Activated T-cell treated with anti-CD3 and anti-CD28 coated beads, Interleukin-2, amount 50 U/mL, for 4 hours (primary cell): ENCODE data around the gene DRC7. TPM values are rescaled to one million over a fixed set of nuclear protein-coding genes. Genes with fewer than 3 reads are reported as not detected.

ENCODE experiments used
- ATAC-seq, 2 donors: fragments of 200-7000 bp; cut with Tn5 transposase; one replicate each; pipeline ENCODE4 v1.10.0; 2021
- DNase-seq: peaks from one replicate; pipeline ENCODE4 v3.0.0-alpha.2; 2020
- H3K27me3 Mint-ChIP-seq: one replicate; pipeline ENCODE4 v1.8.0; 2021; ENCODE audit warnings: low read depth, mixed read lengths
- H3K36me3 Mint-ChIP-seq: one replicate; pipeline ENCODE4 v1.8.0; 2022; ENCODE audit warnings: mixed read lengths; ENCODE audit not compliant: insufficient read depth
- H3K4me1 Mint-ChIP-seq: one replicate; pipeline ENCODE4 v1.8.0; 2021; ENCODE audit warnings: low read depth, mixed read lengths
- H3K4me3 Mint-ChIP-seq: one replicate; pipeline ENCODE4 v1.8.0; 2021; ENCODE audit warnings: mild to moderate bottlenecking, moderate library complexity, mixed read lengths
- H3K9me3 Mint-ChIP-seq: one replicate; pipeline ENCODE4 v1.8.0; 2021; ENCODE audit warnings: mixed read lengths
- total RNA-seq, 3 donors: library from RNA; stranded (reverse); gene quantifications; one replicate each; pipeline ENCODE4 v1.2.1, GENCODE V29; 2021

DRC7 gene
- total RNA-seq, 3 donors from 2014 or later, result not detected

- DNase-seq (no peak), ATAC-seq (no peak)
- Mint-ChIP-seq H3K36me3 (peaks cover 17% of the 10 kb centered on the region), H3K9me3 (no peaks in the 10 kb centered on the region), H3K4me1 (no peaks in the 10 kb centered on the region), H3K27me3 (no peaks in the 10 kb centered on the region), H3K4me3 (no peak overlapping the region)
Measured at GRCh38 chr16:57752581-57753447, 58.2 kb downstream of the DRC7 start.

- peaks cover 17% of the 10 kb centered on the region for H3K36me3 Mint-ChIP-seq
- no peak for ATAC-seq
- DNase-seq, result no peak
- no peaks in the 10 kb centered on the region for H3K4me1 Mint-ChIP-seq
- H3K9me3 Mint-ChIP-seq, result no peaks in the 10 kb centered on the region
- no peak overlapping the region for H3K4me3 Mint-ChIP-seq
- H3K27me3 Mint-ChIP-seq, result no peaks in the 10 kb centered on the region
Measured at GRCh38 chr16:57753448-57754353, 59.1 kb downstream of the DRC7 start.

DNA sequence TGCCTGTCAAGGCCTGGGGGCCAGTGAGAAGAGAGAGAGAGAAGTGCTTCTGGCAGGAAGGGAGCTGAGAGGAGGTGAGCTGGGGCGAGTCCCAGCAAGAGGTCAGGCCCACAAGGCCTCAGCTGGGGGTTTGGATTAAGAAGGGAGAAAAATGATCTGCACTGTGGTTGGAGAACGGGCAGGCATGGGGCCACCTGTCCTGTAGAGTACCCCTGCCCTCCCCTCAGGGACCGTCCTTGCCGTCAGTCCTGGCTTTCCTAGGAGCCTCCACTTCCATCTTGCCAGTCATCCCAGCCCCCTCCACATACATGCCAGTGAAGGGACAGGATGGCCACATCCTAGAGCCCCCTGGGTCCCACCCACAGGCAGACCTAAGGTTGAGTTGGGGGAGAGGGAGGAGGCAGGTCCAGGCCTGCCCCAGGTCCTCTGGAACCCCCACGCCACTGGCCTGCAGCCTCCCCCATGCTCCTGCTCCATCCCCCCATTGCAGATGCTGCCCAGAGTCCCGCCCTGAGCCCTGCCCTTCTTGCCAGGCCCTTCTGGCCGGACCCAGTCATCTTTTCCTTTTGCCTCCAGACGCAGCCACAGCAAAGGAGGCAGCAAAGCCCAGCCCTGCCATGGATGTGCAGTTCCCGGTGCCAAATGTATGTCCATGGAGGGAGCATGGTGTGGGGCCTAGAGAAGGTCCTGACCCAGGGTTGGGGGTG, 59.9 kb downstream of the DRC7 start:
- ATAC-seq, result no peak
- no peaks in the 10 kb centered on the region for H3K9me3 Mint-ChIP-seq

DNA sequence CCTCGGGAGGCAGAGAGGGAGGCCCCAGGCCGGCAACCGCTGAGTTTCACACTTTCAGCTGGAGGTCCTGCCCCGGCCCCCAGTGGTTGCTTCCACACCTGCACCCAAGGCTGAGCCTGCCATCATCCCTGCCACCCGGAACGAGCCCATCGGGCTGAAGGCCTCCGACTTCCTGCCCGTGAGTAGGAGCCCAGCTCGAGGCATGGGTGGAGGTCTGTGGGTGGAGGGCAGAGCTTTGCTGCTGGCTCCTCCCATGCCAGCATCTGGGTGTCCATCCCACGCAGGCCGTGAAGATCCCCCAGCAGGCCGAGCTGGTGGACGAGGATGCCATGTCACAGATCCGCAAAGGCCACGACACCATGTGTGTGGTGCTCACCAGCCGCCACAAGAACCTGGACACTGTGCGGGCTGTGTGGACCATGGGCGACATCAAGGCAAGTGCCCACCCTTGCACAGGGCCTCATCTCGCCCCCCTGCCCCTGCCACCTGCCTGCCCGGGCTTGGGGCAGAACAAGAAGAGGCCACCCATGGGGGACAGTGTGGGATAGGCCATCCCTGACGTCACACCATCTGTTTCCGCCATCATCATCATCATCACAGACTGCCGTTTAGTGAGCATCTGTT, 60.6 kb downstream of the DRC7 start:
- Mint-ChIP-seq H3K27me3 (no peaks in the 10 kb centered on the region), H3K9me3 (no peaks in the 10 kb centered on the region), H3K4me1 (peaks cover 1% of the 10 kb centered on the region), H3K36me3 (peaks cover 17% of the 10 kb centered on the region), H3K4me3 (no peak overlapping the region)
- ATAC-seq, result no peak
- no peak for DNase-seq

More for the DNA sequence above, 59.9 kb downstream of the DRC7 start:
- Mint-ChIP-seq H3K4me1 (peaks cover 1% of the 10 kb centered on the region), H3K4me3 (no peak overlapping the region), H3K27me3 (no peaks in the 10 kb centered on the region), H3K36me3 (peaks cover 17% of the 10 kb centered on the region)
- no peak for DNase-seq

- peaks cover 1% of the 10 kb centered on the region for H3K4me1 Mint-ChIP-seq
- no peak overlapping the region for H3K4me3 Mint-ChIP-seq
- no peaks in the 10 kb centered on the region for H3K27me3 Mint-ChIP-seq
- ATAC-seq, result no peak
- peaks cover 17% of the 10 kb centered on the region for H3K36me3 Mint-ChIP-seq
- no peaks in the 10 kb centered on the region for H3K9me3 Mint-ChIP-seq
- no peak for DNase-seq
Measured at GRCh38 chr16:57755726-57756423, 61.3 kb downstream of the DRC7 start.

GRCh38 chr16:57756424-57757325, 62.1 kb downstream of the DRC7 start:
- DNase-seq, result no peak
- no peak overlapping the region for H3K4me3 Mint-ChIP-seq
- H3K36me3 Mint-ChIP-seq, result peaks cover 13% of the 10 kb centered on the region
- no peaks in the 10 kb centered on the region for H3K27me3 Mint-ChIP-seq
- H3K9me3 Mint-ChIP-seq, result no peaks in the 10 kb centered on the region
- no peak for ATAC-seq
- H3K4me1 Mint-ChIP-seq, result peaks cover 1% of the 10 kb centered on the region

GRCh38 chr16:57757326-57757786, 62.8 kb downstream of the DRC7 start:
- DNase-seq (peak; percentile 89), ATAC-seq (peak; percentile 93 to 94)
- Mint-ChIP-seq H3K27me3 (no peaks in the 10 kb centered on the region), H3K4me3 (no peak overlapping the region), H3K4me1 (peaks cover 1% of the 10 kb centered on the region), H3K36me3 (peaks cover 9% of the 10 kb centered on the region), H3K9me3 (no peaks in the 10 kb centered on the region)

DNA sequence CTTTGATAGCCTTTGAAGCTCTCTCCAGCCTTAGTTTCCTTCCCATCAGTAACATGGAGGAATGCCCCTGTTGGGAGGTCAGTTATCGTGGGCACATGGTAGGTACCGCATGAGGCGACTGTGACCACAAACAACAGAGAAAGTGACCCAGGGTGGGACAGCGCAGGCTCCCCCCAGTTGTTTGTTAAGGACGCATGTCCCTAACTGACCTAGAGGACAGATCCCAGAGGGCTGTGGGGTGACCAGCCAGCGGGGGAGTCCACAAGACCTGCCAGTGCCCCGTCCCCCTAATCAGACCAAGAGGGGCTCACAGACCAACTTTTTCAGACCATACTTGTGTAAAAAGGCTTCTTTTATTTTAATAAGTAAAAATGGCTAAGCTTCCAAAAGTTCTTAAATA, 63.3 kb downstream of the DRC7 start:
- Mint-ChIP-seq H3K27me3 (no peaks in the 10 kb centered on the region), H3K36me3 (peaks cover 9% of the 10 kb centered on the region), H3K4me1 (peaks cover 1% of the 10 kb centered on the region), H3K9me3 (no peaks in the 10 kb centered on the region), H3K4me3 (no peak overlapping the region)
- no peak for ATAC-seq
- DNase-seq, result no peak

DNA sequence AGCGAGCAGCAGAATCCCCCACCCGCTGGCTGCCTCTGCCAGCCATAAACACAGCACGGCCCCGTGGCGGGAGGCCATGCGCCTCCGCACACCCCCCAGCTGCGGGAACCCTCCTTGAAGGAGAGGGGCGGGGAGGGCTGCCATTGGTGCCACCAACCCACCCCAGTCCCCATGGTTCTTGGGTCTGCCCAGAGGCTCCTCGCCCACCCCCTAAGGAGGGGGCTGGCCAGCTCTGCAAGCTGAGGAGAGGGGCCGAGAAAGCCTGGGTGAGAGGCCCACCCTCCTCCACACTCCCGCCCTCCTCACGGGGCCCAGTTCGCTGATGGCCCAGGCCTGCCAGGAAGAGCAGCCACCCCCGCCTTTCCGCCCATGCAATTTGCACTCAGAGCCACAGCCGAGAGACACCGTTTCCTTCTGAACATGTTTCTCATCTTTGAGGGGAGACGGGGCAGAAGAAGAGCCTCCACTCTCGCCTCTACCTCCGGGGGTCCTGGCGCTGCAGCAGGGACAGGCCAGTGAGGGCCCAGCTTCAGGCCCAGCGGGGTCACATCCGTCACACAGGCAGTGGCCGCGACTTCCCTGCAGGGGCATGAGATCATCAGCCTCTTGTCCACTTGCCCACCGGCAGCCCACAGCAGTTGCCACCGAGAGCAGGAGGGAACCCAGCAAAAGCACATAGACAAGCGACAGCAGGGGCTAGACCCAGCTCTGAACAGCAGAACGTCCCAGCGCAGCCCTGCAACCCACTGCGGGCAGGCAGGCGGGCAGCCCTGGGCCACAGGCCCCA, 63.9 kb downstream of the DRC7 start:
- no peak for DNase-seq

GRCh38 chr16:57759131-57759530, 64.5 kb downstream of the DRC7 start:
- DNase-seq (no peak), ATAC-seq (no peak)
- Mint-ChIP-seq H3K36me3 (peaks cover 7% of the 10 kb centered on the region), H3K27me3 (no peaks in the 10 kb centered on the region), H3K4me3 (no peak overlapping the region), H3K4me1 (peaks cover 1% of the 10 kb centered on the region), H3K9me3 (no peaks in the 10 kb centered on the region)

More for the DNA sequence above, 63.9 kb downstream of the DRC7 start:
- no peak overlapping the region for H3K4me3 Mint-ChIP-seq
- no peak for ATAC-seq
- H3K27me3 Mint-ChIP-seq, result no peaks in the 10 kb centered on the region
- H3K4me1 Mint-ChIP-seq, result peaks cover 1% of the 10 kb centered on the region
- H3K9me3 Mint-ChIP-seq, result no peaks in the 10 kb centered on the region
- peaks cover 9% of the 10 kb centered on the region for H3K36me3 Mint-ChIP-seq

- DNase-seq, result no peak
Measured at GRCh38 chr16:57759541-57760356, 65.1 kb downstream of the DRC7 start.

More at GRCh38 chr16:57759541-57760356, 65.1 kb downstream of the DRC7 start:
- H3K9me3 Mint-ChIP-seq, result no peaks in the 10 kb centered on the region
- ATAC-seq, result no peak
- peaks cover 4% of the 10 kb centered on the region for H3K36me3 Mint-ChIP-seq
- H3K4me3 Mint-ChIP-seq, result no peak overlapping the region
- H3K27me3 Mint-ChIP-seq, result no peaks in the 10 kb centered on the region
- H3K4me1 Mint-ChIP-seq, result peaks cover 1% of the 10 kb centered on the region
